Renal pelvis (tissue), 4 donors: ENCODE data around the gene PTPN20. TPM values are rescaled to one million over a fixed set of nuclear protein-coding genes. Genes with fewer than 3 reads are reported as not detected.

Source experiments
- DNase-seq: peaks from one replicate; pipeline ENCODE4 v3.0.0-alpha.2; 2013
- polyA plus RNA-seq, 3 donors: library from polyadenylated mRNA; unstranded; fragments of 120-200 nt; gene quantifications; one replicate each; pipeline ENCODE4 v1.2.1, GENCODE V29; 2013; ENCODE audit not compliant: insufficient read length in 3 of 3

The PTPN20 gene
- polyA plus RNA-seq, 3 donors, result 2.4 to 3.2 (median 3.1) TPM

DNA sequence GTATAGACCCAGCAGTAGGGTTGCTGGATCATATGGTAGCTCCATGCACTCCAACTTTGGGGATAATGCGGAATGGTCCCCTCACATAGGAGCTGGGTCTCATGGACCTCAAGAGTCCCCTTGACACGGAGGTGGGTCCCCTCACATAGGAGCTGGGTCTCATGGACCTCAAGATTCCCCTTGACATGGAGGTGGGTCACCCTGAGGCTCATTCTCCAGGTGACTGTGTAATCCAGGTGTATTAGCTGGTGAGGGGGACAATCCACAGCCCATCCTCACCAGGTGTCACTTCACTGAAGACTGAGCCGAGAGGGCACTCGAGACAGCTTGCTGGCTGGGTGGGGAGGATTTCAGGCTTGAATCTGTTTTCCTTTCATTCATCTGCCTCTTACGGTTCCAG, 121.9 kb downstream of the PTPN20 start:
- DNase-seq, result no peak

DNA sequence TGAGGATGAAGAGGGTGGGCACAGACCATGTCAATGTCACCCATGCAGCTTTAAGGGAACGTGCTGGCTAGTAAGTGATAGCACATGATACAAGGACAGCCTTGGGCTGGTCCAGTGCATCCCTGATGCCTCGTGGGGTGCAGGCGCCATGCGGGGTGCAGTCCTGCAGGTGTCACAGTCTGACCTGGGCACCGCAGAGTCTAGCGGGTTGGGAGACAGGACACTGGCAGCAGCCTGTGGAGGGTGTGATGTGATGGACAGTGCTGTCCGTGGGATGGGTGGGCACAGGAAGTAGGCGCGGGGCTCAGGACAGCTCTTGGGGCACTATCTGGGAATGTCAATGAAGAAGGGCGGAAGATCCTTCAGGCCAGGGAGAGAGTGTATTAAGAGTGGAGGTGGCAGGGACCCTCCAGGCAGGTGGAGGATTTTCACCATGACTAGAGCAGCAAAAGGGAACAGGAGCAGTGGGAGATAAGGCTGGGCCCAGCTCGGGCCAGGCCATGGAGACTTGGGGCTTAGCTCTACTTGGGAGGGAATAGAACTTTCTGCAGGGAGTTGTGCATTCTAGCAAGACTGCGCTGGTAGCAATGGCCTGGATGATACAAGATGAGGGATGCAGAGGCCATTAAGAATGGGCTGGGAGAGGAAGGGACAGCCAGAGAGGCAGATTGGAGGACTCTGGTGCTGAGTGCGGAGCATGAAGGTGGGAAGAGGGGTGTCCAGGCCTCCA, 122.5 kb downstream of the PTPN20 start:
- no peak for DNase-seq

- no peak for DNase-seq
These were observed 123.3 kb downstream of the PTPN20 start for GRCh38 chr10:47034441-47035051.

GRCh38 chr10:47035171-47035818, 124.1 kb downstream of the PTPN20 start:
- no peak for DNase-seq

DNA sequence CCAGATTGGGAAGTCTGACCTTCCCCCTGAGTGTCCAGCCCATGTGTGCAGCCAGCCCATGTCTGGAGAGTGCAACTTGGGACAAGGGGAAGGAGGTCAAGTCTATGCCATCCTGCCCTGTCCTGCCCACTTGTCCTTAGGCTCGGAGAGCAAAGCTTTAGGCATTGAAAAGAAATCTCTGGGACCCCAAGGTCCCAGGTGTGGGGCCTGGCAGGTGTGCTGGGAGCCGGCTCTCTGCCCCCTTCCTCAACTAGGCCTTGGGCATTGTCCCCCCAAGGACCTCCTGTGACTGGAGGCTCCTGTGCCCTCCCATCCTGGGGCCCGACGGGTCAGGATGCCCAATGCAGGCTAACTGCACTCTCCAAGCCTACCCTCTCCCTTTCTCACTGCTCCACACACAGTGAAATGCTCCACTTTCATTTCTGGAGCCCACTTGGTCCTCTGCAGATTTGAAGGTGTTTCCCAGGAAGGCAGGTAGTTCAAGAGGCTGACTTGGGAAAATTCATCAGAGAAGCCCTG, 124.7 kb downstream of the PTPN20 start:
- no peak for DNase-seq

DNA sequence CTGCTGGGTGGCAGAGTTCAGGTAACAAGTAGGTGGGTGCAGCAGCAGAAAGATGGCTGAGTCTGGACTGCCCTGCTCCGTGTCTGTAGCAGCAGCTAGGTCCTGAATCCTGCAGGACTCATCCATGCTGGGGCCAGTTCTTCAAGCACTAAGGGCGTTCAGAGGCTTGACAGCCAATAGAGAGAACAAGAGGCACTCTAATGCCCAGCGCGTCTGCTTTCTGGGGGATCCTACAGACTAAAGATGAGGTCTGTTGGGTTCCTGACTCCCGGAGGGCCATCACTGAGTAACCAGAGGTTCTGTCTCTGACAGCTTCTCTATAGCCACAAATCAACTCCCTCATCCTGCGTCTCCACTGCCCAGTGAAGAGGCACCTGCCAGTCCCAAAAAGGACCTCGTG, 125.5 kb downstream of the PTPN20 start:
- no peak for DNase-seq

GRCh38 chr10:47037654-47038425, 126.6 kb downstream of the PTPN20 start:
- no peak for DNase-seq

- DNase-seq, result no peak
These were observed 127.8 kb downstream of the PTPN20 start for GRCh38 chr10:47038881-47039561.

DNA sequence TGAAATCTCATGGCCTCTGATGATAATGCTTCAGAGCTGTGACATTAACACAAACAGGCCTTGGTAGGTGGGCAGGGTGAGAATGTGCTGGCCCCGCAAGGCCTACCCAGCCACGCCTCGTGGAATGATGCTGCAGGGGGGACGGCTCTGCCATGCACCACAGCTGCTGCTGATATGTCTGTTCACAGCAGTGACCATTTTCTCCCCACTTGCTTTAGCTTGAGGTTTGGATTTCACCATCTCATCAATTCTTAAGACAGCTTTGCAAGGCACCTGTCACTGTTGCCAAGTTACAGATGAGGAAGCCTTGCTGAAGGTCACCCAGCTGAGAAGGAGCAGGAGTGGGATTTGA, 128.3 kb downstream of the PTPN20 start:
- no peak for DNase-seq

DNA sequence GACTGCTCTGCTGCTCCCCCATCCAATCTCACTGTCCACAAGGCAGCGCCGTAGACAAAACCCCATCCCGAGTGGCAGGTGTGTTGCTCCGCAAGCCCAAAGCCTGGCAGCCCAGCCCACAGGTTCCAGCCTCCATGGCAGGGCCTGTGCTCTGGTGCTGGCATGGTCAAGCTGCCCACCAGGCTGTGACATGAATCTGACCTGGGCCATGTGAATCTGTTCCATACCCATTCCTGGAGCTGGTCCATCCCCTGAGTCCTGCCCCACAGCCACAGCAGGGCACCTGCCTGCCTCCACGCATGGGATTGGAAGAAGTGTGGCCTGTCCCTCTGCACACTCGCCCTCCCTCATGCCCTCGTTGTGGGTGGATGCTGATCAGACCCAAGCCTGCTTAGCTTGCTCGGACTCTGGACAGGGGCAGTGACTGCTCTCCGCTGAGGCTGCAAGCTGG, 128.8 kb downstream of the PTPN20 start:
- DNase-seq, result no peak

GRCh38 chr10:47040681-47041080, 129.5 kb downstream of the PTPN20 start:
- no peak for DNase-seq

GRCh38 chr10:47041396-47042198, 130.4 kb downstream of the PTPN20 start:
- no peak for DNase-seq

DNA sequence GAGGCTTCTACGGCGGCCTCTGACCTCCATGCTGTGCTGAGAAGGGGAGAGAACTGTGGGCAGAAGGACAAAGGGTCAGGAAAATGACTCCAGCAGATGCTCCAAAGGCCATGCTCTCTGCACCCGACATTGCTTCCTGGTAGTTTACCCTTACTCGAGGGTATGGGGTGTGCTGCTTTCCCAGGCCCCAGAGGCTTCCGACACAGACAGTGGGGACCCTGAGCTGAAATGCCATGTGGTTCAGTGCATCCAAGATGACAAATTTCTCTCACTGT, 130.9 kb downstream of the PTPN20 start:
- DNase-seq, result no peak

DNA sequence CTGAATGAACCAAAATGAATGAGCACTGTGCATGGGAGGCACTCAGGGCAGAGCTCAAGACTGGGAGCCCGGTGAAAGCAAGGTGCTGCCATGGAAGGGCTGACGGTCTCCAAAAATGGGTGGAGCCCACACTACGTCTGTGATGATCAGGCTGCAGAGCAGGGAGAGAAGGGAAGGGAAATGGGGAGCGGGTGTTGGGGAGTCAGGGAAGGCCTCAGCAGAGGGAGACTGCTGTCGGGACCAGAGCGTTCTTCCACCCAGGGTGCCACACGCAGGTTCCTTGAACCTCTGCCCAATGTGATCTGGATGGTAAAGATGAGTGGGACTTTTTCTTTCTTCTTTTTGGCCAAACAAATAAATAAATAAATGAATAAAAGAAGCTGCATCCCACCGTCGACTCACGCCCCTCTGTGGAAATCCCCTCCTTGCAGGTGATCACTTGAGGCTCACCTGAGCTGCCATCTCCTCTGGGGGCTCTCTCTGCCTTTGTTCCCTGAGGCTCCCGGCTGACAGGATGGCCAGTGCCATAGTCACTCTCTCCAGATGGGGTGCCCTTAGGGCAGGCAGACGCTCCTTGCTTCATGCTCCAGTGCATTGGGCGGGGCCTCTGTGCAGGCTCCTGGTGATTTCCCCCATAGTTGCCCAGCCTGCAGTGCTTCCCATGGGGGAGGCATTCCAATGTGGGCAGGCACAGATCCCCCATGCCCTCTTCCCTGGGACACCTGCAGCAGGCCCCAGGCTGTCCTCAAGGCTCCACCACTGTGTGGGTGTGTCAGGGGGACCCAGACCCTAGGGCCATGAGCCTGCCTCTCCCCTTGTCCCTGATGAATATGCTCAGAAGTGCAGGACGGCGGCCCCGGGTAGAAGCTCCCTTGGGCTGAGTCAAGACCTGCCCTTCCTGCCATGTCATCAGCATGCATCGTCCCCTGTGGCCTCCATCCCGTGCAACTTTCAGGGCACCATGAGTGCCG, 131.8 kb downstream of the PTPN20 start:
- DNase-seq, result no peak

DNA sequence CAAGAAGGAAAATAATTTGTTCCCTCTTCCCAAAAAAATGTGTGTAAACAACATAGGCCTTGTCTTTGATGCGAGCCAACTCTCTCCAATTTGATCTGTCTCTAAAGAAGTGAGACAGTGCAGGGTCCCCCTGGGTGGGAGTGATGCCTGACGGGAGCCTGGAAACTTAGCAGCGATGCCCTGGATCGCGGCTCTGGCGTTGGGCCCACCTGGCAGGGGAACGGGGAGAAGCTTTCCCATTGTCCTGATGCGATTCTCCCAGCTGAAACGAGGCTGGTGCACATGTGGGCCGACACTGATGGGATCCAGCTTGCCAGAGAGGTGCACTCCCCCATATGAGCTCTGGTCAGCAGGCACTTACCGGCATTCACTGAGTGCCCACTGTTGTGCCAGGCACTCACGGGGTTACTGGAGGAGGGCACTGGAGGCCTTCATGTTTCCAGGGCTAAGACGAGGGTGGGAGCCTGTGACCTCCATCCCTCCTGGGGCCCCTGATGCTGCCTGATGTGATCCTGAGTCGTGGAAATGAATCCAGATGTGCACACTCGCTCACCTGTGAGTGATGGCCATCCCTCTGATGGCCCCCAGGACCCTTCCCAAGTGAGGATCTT, 132.8 kb downstream of the PTPN20 start:
- no peak for DNase-seq

- DNase-seq, result no peak
These were observed 133.5 kb downstream of the PTPN20 start for GRCh38 chr10:47044741-47045140.

DNA sequence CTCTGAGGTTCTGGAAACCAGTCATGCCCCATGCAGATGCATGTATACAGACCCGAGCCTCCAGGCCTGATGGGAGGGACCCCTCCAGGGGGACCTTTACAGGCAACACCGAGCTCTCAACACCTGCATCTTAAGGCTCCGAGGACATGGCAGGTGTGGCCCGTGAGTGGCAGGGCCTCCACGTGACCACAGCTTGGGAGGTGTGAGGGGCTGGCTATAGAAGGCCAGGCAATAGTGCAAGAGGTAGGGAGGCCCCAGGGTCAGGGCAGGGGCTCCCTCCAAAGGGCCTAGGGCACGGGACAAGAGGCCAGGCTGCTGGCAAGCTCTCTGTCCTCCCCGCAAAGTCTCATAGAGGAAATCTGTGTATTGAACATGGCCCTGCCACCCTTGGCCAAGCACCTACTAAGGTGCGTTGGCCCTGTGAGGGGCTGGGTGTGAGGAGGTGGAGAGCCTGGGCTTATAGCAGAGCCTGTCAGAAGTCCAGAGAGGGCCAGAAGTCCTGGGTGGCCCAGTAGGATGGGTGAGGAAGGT, 134.2 kb downstream of the PTPN20 start:
- no peak for DNase-seq

GRCh38 chr10:47046321-47047126, 135.3 kb downstream of the PTPN20 start:
- no peak for DNase-seq
